HG03108 (cell line): ENCODE results near the gene LGI2.

ENCODE experiments used
- ATAC-seq: cut with Tn5 transposase; IDR thresholded peaks from one replicate; pipeline ENCODE4 v1.9.1; 2021; ENCODE audit warnings: moderate library complexity; ENCODE audit not compliant: unreplicated experiment

LGI2 gene

DNA sequence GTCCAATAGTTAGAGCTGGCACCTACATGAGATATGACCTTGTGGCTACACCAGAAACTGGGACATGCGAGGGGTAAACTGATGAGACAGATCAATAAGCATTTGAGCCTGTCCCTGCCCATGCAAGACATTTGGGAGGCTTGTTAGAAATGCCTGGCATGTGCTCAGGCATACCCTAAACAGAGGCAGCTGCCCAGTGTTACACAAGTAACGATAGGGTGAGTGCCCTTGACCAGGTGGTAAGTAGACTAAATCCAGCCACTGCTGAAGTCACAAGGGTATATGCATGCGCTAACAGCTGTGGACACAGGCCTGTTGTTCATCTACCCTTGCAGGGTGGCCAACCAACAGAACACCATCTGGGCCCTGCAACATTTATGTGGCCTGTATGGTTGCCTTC lies 61.8 kb downstream of the LGI2 start:
- no peak for ATAC-seq

DNA sequence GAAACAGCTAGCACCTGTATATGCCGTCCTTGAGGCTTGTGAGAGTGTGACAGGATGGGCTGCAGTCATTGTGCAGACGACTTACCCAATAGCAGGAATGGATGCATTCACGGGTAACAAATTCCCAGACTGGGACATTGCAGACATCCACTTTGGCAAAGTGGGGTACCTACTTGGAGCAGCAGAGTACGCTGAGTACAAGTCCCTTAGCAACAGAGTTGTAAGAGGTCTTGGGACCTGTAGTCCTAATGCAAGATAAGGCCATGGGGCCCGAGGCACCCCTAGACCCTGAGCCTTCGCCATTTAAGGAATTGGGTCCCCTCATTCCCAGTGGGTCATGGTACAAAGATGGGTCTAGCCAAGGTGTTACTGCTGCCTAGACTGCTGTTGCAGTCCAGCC lies 62.5 kb downstream of the LGI2 start:
- no peak for ATAC-seq

DNA sequence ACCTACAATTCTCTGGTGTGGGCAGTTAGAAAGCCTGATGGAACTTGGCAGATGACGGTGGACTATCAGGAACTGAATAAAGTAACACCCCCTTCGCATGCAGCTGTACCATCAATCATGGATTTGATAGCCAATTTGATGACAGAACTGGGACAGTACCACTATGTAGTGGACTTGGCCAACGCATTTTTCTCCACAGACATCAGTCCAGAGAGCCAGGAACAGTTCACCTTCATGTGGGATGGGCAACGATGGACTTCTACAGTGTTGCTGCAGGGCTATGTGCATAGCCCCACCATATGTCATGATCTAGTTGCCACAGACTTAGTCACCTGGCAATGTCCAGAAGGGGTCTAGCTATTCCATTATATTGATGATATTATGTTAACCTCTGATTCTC lies 63.4 kb downstream of the LGI2 start:
- no peak for ATAC-seq

DNA sequence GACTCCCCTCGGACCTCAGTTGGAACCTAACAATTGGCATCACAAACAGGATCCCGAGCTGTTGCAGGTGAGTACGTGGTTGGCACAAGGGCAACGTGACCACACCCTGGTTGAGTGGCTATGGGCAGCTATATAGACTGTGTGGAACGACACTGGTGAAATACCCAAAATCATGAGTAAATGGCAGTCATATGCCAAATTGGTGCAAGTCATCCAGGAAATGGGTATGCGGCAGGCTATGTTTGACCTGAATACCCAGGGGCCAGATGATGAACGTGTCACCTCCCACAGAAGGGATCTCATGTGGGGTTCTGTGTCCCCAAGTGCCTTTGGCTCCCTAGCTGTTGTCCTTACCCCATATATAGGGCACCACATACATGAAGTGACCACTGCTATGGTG lies 64.7 kb downstream of the LGI2 start:
- ATAC-seq: no peak

DNA sequence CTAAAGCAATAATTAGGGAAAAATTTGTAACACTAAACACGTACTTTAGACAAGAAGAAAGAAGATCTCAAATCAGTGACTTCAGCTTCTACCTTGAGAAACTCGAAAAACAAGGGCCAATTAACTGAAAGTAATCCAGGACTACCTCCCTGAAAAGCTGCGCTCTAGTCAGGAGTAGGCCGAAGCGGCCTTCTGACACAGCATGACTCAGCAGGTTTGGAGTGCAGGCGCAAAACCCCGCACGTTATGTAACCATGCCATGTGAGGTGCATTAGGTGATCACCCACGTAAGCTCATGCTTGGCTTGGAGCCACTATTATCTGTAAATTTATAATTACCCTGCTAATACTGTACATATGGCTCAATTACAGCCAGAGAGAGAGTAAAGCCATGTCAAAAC lies 65.1 kb downstream of the LGI2 start:
- ATAC-seq: no peak

DNA sequence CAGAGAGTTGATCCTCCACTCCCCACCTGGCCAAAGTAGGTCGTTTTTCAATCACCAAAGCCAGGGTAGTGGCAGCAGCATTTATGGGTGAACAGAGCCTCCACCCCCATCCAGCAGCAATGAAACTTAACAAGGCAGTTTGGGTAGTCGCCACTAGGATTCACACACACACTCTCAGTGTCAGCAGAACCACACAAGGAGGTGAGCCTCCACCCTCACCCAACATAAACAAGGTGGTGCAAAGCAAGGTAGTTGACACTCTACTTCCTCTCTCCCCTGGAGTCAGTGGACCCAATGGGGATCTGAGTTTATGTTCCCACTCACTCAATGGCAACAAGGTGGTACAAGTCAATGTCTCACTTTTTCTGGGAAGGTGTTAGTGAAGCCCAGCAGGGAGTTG lies 67.5 kb downstream of the LGI2 start:
- ATAC-seq: no peak

DNA sequence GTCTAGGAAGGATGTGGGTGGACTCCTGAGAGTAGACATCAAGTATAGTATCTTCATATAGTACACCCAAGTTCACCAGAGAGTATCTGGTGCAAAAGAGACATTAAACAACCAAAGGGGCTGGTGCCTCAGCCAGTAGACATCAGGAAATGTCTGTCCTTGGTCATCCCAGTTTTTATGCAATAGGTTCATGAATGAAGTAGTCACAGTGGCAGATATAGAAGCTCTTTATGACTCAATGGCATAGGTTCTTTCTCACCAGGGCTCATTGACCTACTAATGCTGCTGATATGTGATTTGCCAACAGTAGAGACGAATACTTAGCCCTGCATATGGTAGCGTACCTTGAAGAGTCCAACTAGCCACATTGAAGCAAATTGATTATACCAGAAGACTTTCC lies 72.9 kb downstream of the LGI2 start:
- ATAC-seq: no peak

DNA sequence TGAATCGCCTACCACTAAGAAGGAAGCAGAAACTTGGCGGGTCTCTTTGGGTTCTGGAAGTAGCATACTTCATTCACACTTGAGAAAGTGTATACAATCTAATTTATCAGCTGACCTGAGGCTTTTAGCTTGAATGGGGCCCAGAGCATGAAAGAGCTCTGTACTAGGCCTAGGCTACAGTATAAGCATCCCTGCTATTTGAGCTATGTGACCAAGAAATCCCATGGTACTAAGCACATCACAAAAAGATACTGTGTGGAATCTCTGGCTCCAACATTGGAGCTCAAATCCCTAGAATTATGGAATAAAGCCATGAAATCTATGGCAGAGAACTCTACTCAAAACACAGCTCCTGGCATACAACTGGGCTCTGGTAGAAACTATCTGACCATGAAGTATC lies 74.0 kb downstream of the LGI2 start:
- no peak for ATAC-seq

DNA sequence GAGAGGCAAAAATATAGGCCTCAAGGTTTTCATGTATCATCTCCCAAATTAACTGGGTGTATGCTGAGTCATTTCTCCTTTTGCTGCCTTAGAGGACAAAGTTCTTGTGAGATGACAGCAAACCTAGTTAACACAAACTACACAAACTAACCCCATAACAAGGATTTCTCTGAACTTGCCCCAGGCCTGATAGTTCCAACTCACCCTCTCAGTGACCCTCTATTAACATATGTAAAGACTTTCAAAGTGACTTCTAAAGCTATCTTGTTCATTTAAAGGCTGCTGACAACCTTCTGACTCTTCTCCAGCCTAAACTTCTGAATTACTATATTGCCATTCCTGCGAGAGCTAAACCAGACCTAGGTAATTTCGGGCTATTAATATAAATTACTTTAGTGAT lies 74.7 kb downstream of the LGI2 start:
- ATAC-seq: no peak

DNA sequence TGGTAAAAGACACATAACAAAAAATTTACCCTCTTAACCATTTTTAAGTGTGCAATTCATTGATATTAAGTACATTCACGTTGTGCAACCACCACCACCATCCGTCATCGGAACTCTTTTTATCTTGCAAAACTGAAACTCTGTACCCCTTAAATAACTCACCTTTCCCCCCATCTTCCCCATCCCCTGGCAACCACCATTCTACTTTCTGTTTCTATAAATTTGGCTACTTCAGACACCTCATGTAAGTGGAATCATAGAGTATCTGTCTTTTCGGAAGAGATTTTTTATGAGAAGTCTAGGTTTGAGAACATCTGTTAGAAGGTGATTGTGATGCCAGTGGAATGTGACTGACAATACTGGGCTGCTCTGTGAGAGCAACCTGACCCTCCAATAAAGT lies 78.1 kb downstream of the LGI2 start:
- no peak for ATAC-seq

DNA sequence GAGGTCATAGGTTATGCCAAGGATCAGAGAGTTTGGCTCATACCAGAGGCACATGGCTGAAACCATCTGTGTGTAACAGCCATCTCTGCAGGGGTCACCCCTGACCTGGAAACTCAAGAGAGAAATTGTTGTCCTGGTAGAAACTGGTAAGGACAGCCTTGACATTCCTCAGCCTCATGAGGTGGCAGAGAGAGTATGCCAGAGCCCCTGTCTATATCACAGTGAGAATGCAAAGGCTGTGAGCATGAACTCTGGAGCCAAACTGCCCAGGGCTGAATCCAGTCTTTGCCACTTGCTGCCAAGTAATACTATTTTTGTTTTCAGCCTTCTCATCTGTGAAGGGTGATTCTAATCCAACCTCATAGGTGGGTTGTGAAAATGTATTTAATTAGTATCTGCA lies 80.8 kb downstream of the LGI2 start:
- ATAC-seq: no peak
